H1 (cell line): Measurements from ENCODE around the gene PIEZO1. TPM values are rescaled to one million over a fixed set of nuclear protein-coding genes. Genes with fewer than 3 reads are reported as not detected.

ENCODE experiments used
- CTCF ChIA-PET: fragments of 300-600 bp; sonication (Branson Sonifier 250); formaldehyde crosslinking; loops from one replicate; lab custom pipeline; 2021; ENCODE audit not compliant: partially characterized antibody; lab: Charles Lee
- POLR2A ChIA-PET: fragments of 300-600 bp; sonication (Branson Sonifier 250); formaldehyde crosslinking; loops from one replicate; lab custom pipeline; 2021; ENCODE audit warnings: inconsistent platforms; ENCODE audit not compliant: partially characterized antibody; lab: Charles Lee
- DNase-seq, 2 experiments: peaks; one replicate each; pipeline versions ENCODE4 v3.0.0 to v3.0.0-alpha.2; 2010 to 2022; ENCODE audit warnings: low spot score in 2 of 2, low read depth in 1 of 2, mixed read lengths in 1 of 2
- FAIRE-seq: peaks from 2 replicates; lab custom pipeline; 2011; peaks lifted over from hg19 to GRCh38; lab: Jason Lieb, UNC
- H2AFZ ChIP-seq: 2 replicates; pipeline ENCODE4 v1.8.1; 2012; ENCODE audit warnings: low read length, inconsistent platforms
- H2AK5ac ChIP-seq: 2 replicates; pipeline ENCODE4 v1.6.1; 2013; ENCODE audit warnings: low read depth, low read length
- H2BK120ac ChIP-seq: replicated peaks from 2 replicates; pipeline ENCODE3; 2013; ENCODE audit warnings: low read depth, low read length, inconsistent platforms
- H2BK12ac ChIP-seq: 2 replicates; pipeline ENCODE4 v1.6.1; 2013; ENCODE audit warnings: low read depth, low read length
- H2BK15ac ChIP-seq: 2 replicates; pipeline ENCODE4 v1.6.1; 2013; ENCODE audit warnings: low read length
- H2BK20ac ChIP-seq: 2 replicates; pipeline ENCODE4 v1.6.1; 2013; ENCODE audit warnings: low read length
- H2BK5ac ChIP-seq: 2 replicates; pipeline ENCODE4 v1.6.1; 2013; ENCODE audit warnings: low read depth, low read length
- H3K14ac ChIP-seq: 2 replicates; pipeline ENCODE4 v1.6.1; 2013; ENCODE audit warnings: inconsistent platforms; ENCODE audit not compliant: insufficient read length
- H3K18ac ChIP-seq: 2 replicates; pipeline ENCODE4 v1.6.1; 2013; ENCODE audit warnings: low read length; ENCODE audit errors: extremely low read depth
- H3K23ac ChIP-seq: 2 replicates; pipeline ENCODE4 v1.6.1; 2013; ENCODE audit warnings: inconsistent platforms; ENCODE audit not compliant: insufficient read length
- H3K23me2 ChIP-seq: 2 replicates; pipeline ENCODE4 v1.6.1; 2013; ENCODE audit warnings: low read depth, low read length
- H3K27ac ChIP-seq: 2 replicates; pipeline ENCODE4 v1.6.1; 2011; ENCODE audit warnings: low read depth, low read length, inconsistent platforms
- H3K27me3 ChIP-seq, 4 experiments: replicated peaks in 1 of 4; 1 replicate in 1 of 4; 2 replicates in 3 of 4; pipeline versions ENCODE4 v1.6.1 to v1.8.1; 2011 to 2013; ENCODE audit warnings: low read length in 3 of 4, mild to moderate bottlenecking in 3 of 4, inconsistent platforms in 2 of 4, mixed read lengths in 2 of 4, moderate library complexity in 1 of 4; ENCODE audit not compliant: control insufficient read depth in 3 of 4, insufficient read depth in 3 of 4; ENCODE audit errors: extremely low read depth in 1 of 4
- H3K36me3 ChIP-seq, 4 experiments: 2 replicates each; pipeline versions ENCODE4 v1.6.1 to v1.8.1; 2011 to 2013; ENCODE audit warnings: mild to moderate bottlenecking in 4 of 4, low read length in 3 of 4, moderate library complexity in 2 of 4, control low read depth in 1 of 4, inconsistent platforms in 1 of 4; ENCODE audit not compliant: insufficient read depth in 4 of 4, control insufficient read depth in 2 of 4
- H3K4ac ChIP-seq: replicated peaks from 2 replicates; pipeline ENCODE3; 2013; ENCODE audit warnings: low read length, low read depth, mixed read lengths, inconsistent platforms; ENCODE audit not compliant: insufficient read length
- H3K4me1 ChIP-seq, 4 experiments: replicated peaks in 1 of 4; 1 replicate in 1 of 4; 2 replicates in 3 of 4; pipeline versions ENCODE4 v1.6.1 to v1.8.1; 2011 to 2013; ENCODE audit warnings: low read length in 3 of 4, inconsistent platforms in 2 of 4, mixed read lengths in 1 of 4; ENCODE audit not compliant: insufficient read depth in 4 of 4, control insufficient read depth in 3 of 4
- H3K4me2 ChIP-seq, 2 experiments: 2 replicates each; pipeline versions ENCODE4 v1.6.1 to v1.8.1; 2011 to 2013; ENCODE audit warnings: low read depth in 2 of 2, low read length in 2 of 2, control low read depth in 1 of 2, inconsistent platforms in 1 of 2, mild to moderate bottlenecking in 1 of 2; ENCODE audit not compliant: insufficient read depth in 1 of 2
- H3K4me3 ChIP-seq, 4 experiments: fragments of 200-600, 300-600 bp in 1 of 4; sonication (generic), shearing (Covaris generic), sonication (Bioruptor Twin) in 1 of 4; 2 replicates each; pipeline versions ENCODE4 v1.5.1 to v1.8.1; 2011 to 2016; ENCODE audit warnings: low read length in 4 of 4, low read depth in 3 of 4, control low read depth in 2 of 4, inconsistent platforms in 2 of 4, mild to moderate bottlenecking in 2 of 4, mixed read lengths in 1 of 4, moderate library complexity in 1 of 4; ENCODE audit not compliant: insufficient read depth in 2 of 4; ENCODE audit errors: extremely low read depth in 1 of 4
- H3K56ac ChIP-seq: replicated peaks from 2 replicates; pipeline ENCODE3; 2013; ENCODE audit warnings: low read depth, mild to moderate bottlenecking, mixed read lengths, low read length, inconsistent platforms; ENCODE audit not compliant: insufficient read length
- H3K79me1 ChIP-seq: 2 replicates; pipeline ENCODE4 v1.6.1; 2013; ENCODE audit warnings: low read depth, low read length, control low read depth
- H3K79me2 ChIP-seq, 2 experiments: 2 replicates each; pipeline versions ENCODE4 v1.6.1 to v1.8.1; 2012 to 2013; ENCODE audit warnings: low read length in 2 of 2, mild to moderate bottlenecking in 2 of 2, inconsistent platforms in 1 of 2; ENCODE audit not compliant: insufficient read depth in 2 of 2, control insufficient read depth in 1 of 2
- H3K9ac ChIP-seq, 4 experiments: replicated peaks in 1 of 4; 1 replicate in 1 of 4; 2 replicates in 3 of 4; pipeline versions ENCODE4 v1.6.1 to v1.8.1; 2011 to 2013; ENCODE audit warnings: low read depth in 3 of 4, low read length in 3 of 4, control low read depth in 2 of 4, mild to moderate bottlenecking in 2 of 4, moderate library complexity in 2 of 4, inconsistent platforms in 1 of 4; ENCODE audit errors: extremely low read depth in 1 of 4
- H3K9me3 ChIP-seq, 2 experiments: 2 replicates each; pipeline versions ENCODE4 v1.6.1 to v1.8.1; 2012 to 2013; ENCODE audit warnings: mild to moderate bottlenecking in 2 of 2, moderate library complexity in 2 of 2, control low read depth in 1 of 2, inconsistent platforms in 1 of 2, low read depth in 1 of 2, low read length in 1 of 2, mixed read lengths in 1 of 2; ENCODE audit not compliant: insufficient read depth in 2 of 2
- H4K20me1 ChIP-seq, 2 experiments: replicated peaks in 1 of 2; 2 replicates each; pipeline versions ENCODE3 to v1.8.1; 2011 to 2013; ENCODE audit warnings: inconsistent platforms in 2 of 2, low read length in 2 of 2, mild to moderate bottlenecking in 1 of 2; ENCODE audit not compliant: insufficient read depth in 2 of 2, control insufficient read depth in 1 of 2
- H4K5ac ChIP-seq: 2 replicates; pipeline ENCODE4 v1.6.1; 2013; ENCODE audit warnings: low read length, low read depth, mixed read lengths, inconsistent platforms; ENCODE audit not compliant: insufficient read length
- H4K8ac ChIP-seq: 2 replicates; pipeline ENCODE4 v1.8.0; 2013; ENCODE audit warnings: mild to moderate bottlenecking, moderate library complexity, low read length, inconsistent platforms; ENCODE audit not compliant: insufficient read depth; ENCODE audit errors: extremely low read depth
- H4K91ac ChIP-seq: replicated peaks from 2 replicates; pipeline ENCODE3; 2013; ENCODE audit warnings: low read length, mixed read lengths, inconsistent platforms; ENCODE audit not compliant: insufficient read length
- BCL11A ChIP-seq, 2 experiments: IDR thresholded peaks; one replicate each; pipeline ENCODE4 v1.6.1; 2011; ENCODE audit warnings: low read depth in 2 of 2, low read length in 2 of 2, mild to moderate bottlenecking in 2 of 2
- CEBPB ChIP-seq: IDR thresholded peaks from 2 replicates; pipeline ENCODE4 v1.6.1; 2012; ENCODE audit warnings: low read depth, low read length
- CTBP2 ChIP-seq: IDR thresholded peaks from 2 replicates; pipeline ENCODE4 v1.7.0; 2011; ENCODE audit warnings: borderline replicate concordance, mild to moderate bottlenecking, moderate library complexity, mixed read lengths, low read length; ENCODE audit not compliant: insufficient read depth, insufficient read length
- EGR1 ChIP-seq: IDR thresholded peaks from 2 replicates; pipeline ENCODE4 v1.6.1; 2011; ENCODE audit warnings: low read depth, low read length, borderline replicate concordance
- EP300 ChIP-seq, 2 experiments: IDR thresholded peaks; 1 replicate in 1 of 2; 2 replicates in 1 of 2; pipeline ENCODE4 v1.6.1; 2011 to 2012; ENCODE audit warnings: low read depth in 2 of 2, low read length in 2 of 2, mild to moderate bottlenecking in 2 of 2, borderline replicate concordance in 1 of 2, inconsistent platforms in 1 of 2, moderate library complexity in 1 of 2
- KDM5A ChIP-seq: fragments of 200-600 bp; IDR thresholded peaks from 2 replicates; pipeline ENCODE4 v1.7.1; 2012; ENCODE audit warnings: mild to moderate bottlenecking, low read length, inconsistent platforms, mixed read lengths
- RNF2 ChIP-seq: fragments of 200-900, 300-1000 bp; sonication (generic); IDR thresholded peaks from 2 replicates; pipeline ENCODE4 v1.7.1; 2016; ENCODE audit warnings: borderline replicate concordance, low read depth, mild to moderate bottlenecking, antibody characterized with exemption, low read length; ENCODE audit not compliant: poor library complexity, severe bottlenecking; ENCODE audit errors: missing control alignments
- SAP30 ChIP-seq: fragments of 300-600 bp; sonication (generic); IDR thresholded peaks from 2 replicates; pipeline ENCODE4 v1.7.1; 2012; ENCODE audit warnings: low read length, moderate library complexity, mild to moderate bottlenecking, inconsistent platforms; ENCODE audit not compliant: insufficient read depth, insufficient replicate concordance
- SP2 ChIP-seq: IDR thresholded peaks from 2 replicates; pipeline ENCODE4 v1.6.1; 2012; ENCODE audit warnings: mild to moderate bottlenecking, low read length, inconsistent platforms
- SRF ChIP-seq: IDR thresholded peaks from 2 replicates; pipeline ENCODE4 v1.6.1; 2011; ENCODE audit warnings: mild to moderate bottlenecking, low read depth, low read length, moderate library complexity
- YY1 ChIP-seq: IDR thresholded peaks from 2 replicates; pipeline ENCODE4 v1.6.1; 2011; ENCODE audit warnings: low read depth, mild to moderate bottlenecking, low read length
- WGBS, 2 experiments: shearing (Covaris generic) in 1 of 2; methylation state at CpG; one replicate each; pipeline versions ENCODE4 v1.1.6 to v1.1.7; 2013 to 2015; ENCODE audit warnings: low lambda C conversion rate in 2 of 2, mixed read lengths in 2 of 2, inconsistent platforms in 1 of 2, low coverage in 1 of 2, missing lambda C conversion rate in 1 of 2; ENCODE audit not compliant: insufficient replicate concordance in 2 of 2, insufficient coverage in 1 of 2, insufficient read length in 1 of 2; ENCODE audit errors: extremely low coverage in 1 of 2, missing lambda C conversion rate in 1 of 2; 5-methylcytosine and 5-hydroxymethylcytosine counted together
- polyA plus RNA-seq, 7 experiments: library from polyadenylated mRNA; depleted of rRNA in 3 of 7; stranded (reverse) in 5 of 7; unstranded in 2 of 7; fragments of >200 nt in 5 of 7; fragments of 200-250 nt in 2 of 7; gene quantifications; 1 replicate in 5 of 7; 2 replicates in 1 of 7; 4 replicates in 1 of 7; pipeline versions ENCODE4 v1.2.1 to v1.2.3, GENCODE V29; 2011 to 2013; ENCODE audit warnings: missing spikeins in 2 of 7, mixed read lengths in 2 of 7
- total RNA-seq: library from RNA; stranded (reverse); fragmentation: NEBNext Ultra II Directional; extraction: Animal tissue kit (Norgen Biotek cat#: 25700); gene quantifications from 2 replicates; pipeline ENCODE4 v1.2.1, GENCODE V29; 2021
- TF ChIP-seq, protein P1 (sequence below): IDR thresholded peaks from 2 replicates; pipeline ENCODE4 v1.6.1; 2012; ENCODE audit warnings: inconsistent platforms

PIEZO1 gene
- total and polyA plus RNA-seq, 2 of the 8 experiments (the other 6 are each of a cell fraction or from before 2014, with no cell fraction given) = 42.3 to 67.5 TPM

DNA sequence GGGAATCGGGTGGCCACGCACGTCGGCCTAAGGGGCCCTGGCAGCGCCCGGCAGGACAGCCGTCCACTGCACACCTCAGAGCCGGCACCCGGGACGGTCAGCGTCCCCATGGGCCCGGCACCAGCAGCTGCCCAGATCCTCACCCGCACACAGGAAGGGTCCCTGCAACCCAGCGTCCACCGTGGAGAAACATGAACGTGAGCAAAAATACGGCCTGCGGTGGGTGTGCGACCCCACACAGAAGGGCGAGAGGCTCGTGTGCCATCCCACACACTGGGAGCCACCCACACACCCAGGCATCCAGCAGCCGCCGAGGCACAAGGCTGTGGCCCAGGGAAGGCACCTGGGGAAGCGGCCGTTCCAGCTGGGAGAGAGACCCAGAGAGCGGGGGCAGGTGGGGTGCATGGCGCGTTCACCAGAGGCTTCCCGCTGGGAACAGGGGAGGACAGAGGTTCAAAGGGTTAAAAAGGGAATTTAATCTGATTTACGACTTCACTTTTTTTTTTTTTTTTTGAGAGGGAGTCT, 6.4 kb downstream of the PIEZO1 start:
- CTCF ChIA-PET = interaction anchor here (0.8 to 7.4 kb wide), 10 partner anchors 9 to 79 kb away, joined by 3 to 94 read pairs (median 5); partner anchors contain the start of gene APRT
- FAIRE-seq = no peak
- TF ChIP-seq SAP30 (no peak), SP2 (no peak), RNF2 (no peak), YY1 (no peak), CTBP2 (no peak), EGR1 (no peak), CEBPB (no peak), BCL11A (IDR thresholded peaks at IDR 0.05; ENCODE audit: low read depth in 2 of 2, low read length in 2 of 2) (no peak), KDM5A (no peak), EP300 (IDR thresholded peaks at IDR 0.05; ENCODE audit: borderline replicate concordance in 1 of 2, low read depth in 2 of 2, low read length in 2 of 2) (no peak), SRF (no peak)
- TF ChIP-seq, protein P1, sequence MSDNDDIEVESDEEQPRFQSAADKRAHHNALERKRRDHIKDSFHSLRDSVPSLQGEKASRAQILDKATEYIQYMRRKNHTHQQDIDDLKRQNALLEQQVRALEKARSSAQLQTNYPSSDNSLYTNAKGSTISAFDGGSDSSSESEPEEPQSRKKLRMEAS = no peak

More for the DNA sequence above, 6.4 kb downstream of the PIEZO1 start:
- H2BK20ac ChIP-seq = no peak overlapping the region
- H3K36me3 ChIP-seq = no peaks in the 10 kb centered on the region
- H3K27ac ChIP-seq = no peak overlapping the region
- no peak overlapping the region for H2BK5ac ChIP-seq
- no peak overlapping the region for H3K4ac ChIP-seq
- no peak overlapping the region for H2AFZ ChIP-seq
- 0 out of 7 replicates have a peak overlapping the region, but pooled peaks of 1 of the 4 experiments have one; percentile 2 for H3K9ac ChIP-seq
- no peak overlapping the region for H2BK15ac ChIP-seq
- H4K8ac ChIP-seq = peak overlapping the region; percentile 75; the same call in 1 of the 2 replicates
- no peak overlapping the region for H3K56ac ChIP-seq
- H3K14ac ChIP-seq = no peak overlapping the region
- POLR2A ChIA-PET = interaction anchor here (1.2 to 4.7 kb wide), 4 partner anchors 10 to 18 kb away, joined by 5 to 16 read pairs (median 8); no protein-coding TSS in a partner anchor
- H2BK12ac ChIP-seq = peak overlapping the region; percentile 75; the same call in 1 of the 2 replicates
- H3K4me3 ChIP-seq = no peak overlapping the region
- H2BK120ac ChIP-seq = no peak overlapping the region
- DNase-seq = no peak
- H2AK5ac ChIP-seq = no peak overlapping the region
- 91% methylated on average over 23 of the region's 30 CpGs; no CpG with 5 or more reads in 1 of the 2 experiments for WGBS, 2 experiments
- peaks cover 4% of the 10 kb centered on the region; the same call in 1 of the 2 replicates for H3K79me1 ChIP-seq
- H3K9me3 ChIP-seq = no peaks in the 10 kb centered on the region
- H3K23ac ChIP-seq = no peak overlapping the region
- peaks cover 3% of the 10 kb centered on the region; the same call in 1 of the 2 replicates for H3K23me2 ChIP-seq
- H3K27me3 ChIP-seq = no peaks in the 10 kb centered on the region
- no peak overlapping the region; the same call in 1 of the 2 replicates for H3K18ac ChIP-seq
- no peak overlapping the region; a peak in 1 of 4 replicates for H3K4me2 ChIP-seq
- H4K91ac ChIP-seq = peak overlapping the region; percentile 42
- peaks cover 0 to 30% of the 10 kb centered on the region in 2 experiments; a peak in 1 of 4 replicates for H3K79me2 ChIP-seq
- H3K4me1 ChIP-seq = peaks cover 2 to 20% (median 10%) of the 10 kb centered on the region in 4 experiments
- peaks cover 0 to 8% of the 10 kb centered on the region in 2 experiments for H4K20me1 ChIP-seq
- no peak overlapping the region for H4K5ac ChIP-seq
